Ovary (tissue), 3 donors: ENCODE results near the gene PCYT2.

Experiments
- CTCF ChIP-seq, 3 donors: fragments of 450-650 bp in 2 of 3; fragments of 200-600 bp in 1 of 3; IDR thresholded peaks; one replicate each; pipeline versions ENCODE4 v1.5.1 to v1.8.0; 2016 to 2022; ENCODE audit warnings: antibody characterized with exemption in 3 of 3, mild to moderate bottlenecking in 1 of 3
- EP300 ChIP-seq: sonication (generic); formaldehyde crosslinking; IDR thresholded peaks from one replicate; pipeline ENCODE4 v1.6.1; 2017; ENCODE audit warnings: antibody characterized with exemption
- donor health status: DM: no; HTN: no; CAD: no.

GRCh38 chr17:81852237-81852636, 59.0 kb downstream of the PCYT2 start:
- no peak for TF ChIP-seq CTCF (IDR thresholded peaks at IDR 0.05)
- no peak for TF ChIP-seq EP300
